GM12878 (cell line): ENCODE results near the gene INSIG1. TPM values are rescaled to one million over a fixed set of nuclear protein-coding genes. Genes with fewer than 3 reads are reported as not detected.

ENCODE experiments used
- ATAC-seq: fragments of 200-7000 bp; cut with Tn5 transposase; 3 replicates; pipeline ENCODE4 v1.9.1; 2020; ENCODE audit warnings: mild to moderate bottlenecking, moderate library complexity
- BruUV-seq: library from RNA; stranded (reverse); fragments of 400-500 nt; replicated peaks from 2 replicates; lab custom pipeline; 2021; lab: Mats Ljungman, UMichigan
- CTCF ChIA-PET: fragments of 300-600 bp; sonication (Branson Sonifier 250); formaldehyde crosslinking; extraction: SDS; loops from one replicate; lab custom pipeline; 2021; ENCODE audit warnings: inconsistent platforms; lab: Yijun Ruan, JAX
- POLR2A ChIA-PET: fragments of 350-600 bp; formaldehyde crosslinking; extraction: SDS; loops from one replicate; lab custom pipeline; 2021; ENCODE audit warnings: inconsistent platforms; lab: Charles Lee
- RAD21 ChIA-PET: fragments of 300-600 bp; sonication (Branson Sonifier 250); formaldehyde crosslinking; loops from one replicate; lab custom pipeline; 2023; ENCODE audit warnings: antibody characterized with exemption; ENCODE audit not compliant: unreplicated experiment; lab: Charles Lee
- SMC1A ChIA-PET: fragments of 300-600 bp; sonication (Branson Sonifier 250); formaldehyde crosslinking; loops from one replicate; lab custom pipeline; 2023; ENCODE audit not compliant: unreplicated experiment, uncharacterized antibody; lab: Charles Lee
- DNase-seq: peaks from one replicate; pipeline ENCODE4 v3.0.0-alpha.2; 2011; ENCODE audit warnings: low read depth, low spot score
- FAIRE-seq: peaks from 3 replicates; lab custom pipeline; 2011; peaks lifted over from hg19 to GRCh38; lab: Jason Lieb, UNC
- H2AFZ ChIP-seq: 2 replicates; pipeline ENCODE4 v1.6.0; 2011; ENCODE audit warnings: low read depth, low read length, control low read depth; ENCODE audit not compliant: control insufficient read depth
- H3K27ac ChIP-seq: 2 replicates; pipeline ENCODE4 v1.5.1; 2011; ENCODE audit warnings: control low read depth; ENCODE audit not compliant: control insufficient read depth, insufficient read depth
- H3K27me3 ChIP-seq, 2 experiments: replicated peaks in 1 of 2; 2 replicates each; pipeline versions ENCODE4 v1.6.0 to v1.6.1; 2011; ENCODE audit warnings: low read length in 1 of 2; ENCODE audit not compliant: control insufficient read depth in 2 of 2, insufficient read depth in 2 of 2
- H3K36me3 ChIP-seq, 2 experiments: 2 replicates each; pipeline ENCODE4 v1.5.1; 2011; ENCODE audit warnings: low read length in 1 of 2; ENCODE audit not compliant: control insufficient read depth in 2 of 2, insufficient read depth in 2 of 2
- H3K4me1 ChIP-seq: 2 replicates; pipeline ENCODE4 v1.6.1; 2011; ENCODE audit warnings: mild to moderate bottlenecking, low read length, moderate library complexity, mixed read lengths; ENCODE audit not compliant: control insufficient read depth, insufficient read depth
- H3K4me2 ChIP-seq: 2 replicates; pipeline ENCODE4 v1.6.0; 2011; ENCODE audit warnings: control low read depth; ENCODE audit not compliant: control insufficient read depth, insufficient read depth
- H3K4me3 ChIP-seq: fragments of 200-600 bp; sonication (generic); 2 replicates; pipeline ENCODE4 v1.5.1; 2016
- H3K79me2 ChIP-seq: 2 replicates; pipeline ENCODE4 v1.6.0; 2011; ENCODE audit warnings: low read length; ENCODE audit not compliant: control insufficient read depth, insufficient read depth
- H3K9ac ChIP-seq: 2 replicates; pipeline ENCODE4 v1.8.0; 2011; ENCODE audit warnings: low read length, control low read depth, mixed read lengths; ENCODE audit not compliant: control insufficient read depth, insufficient read depth
- H3K9me3 ChIP-seq: replicated peaks from 3 replicates; pipeline ENCODE4 v1.5.1; 2011; ENCODE audit warnings: mild to moderate bottlenecking, low read length; ENCODE audit not compliant: control insufficient read depth, insufficient read depth
- H4K20me1 ChIP-seq: 2 replicates; pipeline ENCODE4 v1.6.0; 2011; ENCODE audit not compliant: control insufficient read depth, insufficient read depth
- CBX5 ChIP-seq: sonication (generic); IDR thresholded peaks from 2 replicates; pipeline ENCODE4 v1.6.1; 2016; ENCODE audit warnings: low read depth, moderate library complexity, mild to moderate bottlenecking, inconsistent platforms
- EP300 ChIP-seq, 2 experiments: fragments of 150-350 bp in 1 of 2; IDR thresholded peaks; 2 replicates each; pipeline ENCODE4 v1.6.1; 2011 to 2012; ENCODE audit warnings: low read depth in 2 of 2, low read length in 2 of 2, borderline replicate concordance in 1 of 2, improper control_type of control experiment in 1 of 2, inconsistent platforms in 1 of 2; ENCODE audit not compliant: control insufficient read depth in 1 of 2
- HDAC2 ChIP-seq: fragments of 200-600 bp; sonication (generic); IDR thresholded peaks from 2 replicates; pipeline ENCODE4 v1.6.1; 2017
- JUNB ChIP-seq: IDR thresholded peaks from 2 replicates; pipeline ENCODE4 v1.6.1; 2016; ENCODE audit warnings: antibody characterized with exemption, mild to moderate bottlenecking
- MEF2A ChIP-seq: IDR thresholded peaks from 2 replicates; pipeline ENCODE4 v1.6.1; 2011; ENCODE audit warnings: low read depth, mild to moderate bottlenecking, low read length, moderate library complexity; ENCODE audit not compliant: insufficient read depth
- NFYA ChIP-seq: IDR thresholded peaks from 2 replicates; pipeline ENCODE4 v1.6.1; 2011; ENCODE audit warnings: low read depth, mild to moderate bottlenecking, low read length, improper control_type of control experiment, borderline replicate concordance
- SMAD5 ChIP-seq: IDR thresholded peaks from 2 replicates; pipeline ENCODE4 v1.6.1; 2016; ENCODE audit warnings: antibody characterized with exemption, low read depth
- STAT1 ChIP-seq: fragments of 450-650 bp; conservative IDR thresholded peaks from 2 replicates; pipeline ENCODE4 v1.6.1; 2014; ENCODE audit warnings: antibody characterized with exemption, mild to moderate bottlenecking
- TBL1XR1 ChIP-seq: IDR thresholded peaks from 2 replicates; pipeline ENCODE4 v1.6.1; 2012; ENCODE audit warnings: low read depth, low read length, improper control_type of control experiment
- ZNF24 ChIP-seq: fragments of 450-650 bp; IDR thresholded peaks from 2 replicates; pipeline ENCODE4 v1.6.1; 2017; ENCODE audit warnings: antibody characterized with exemption, mild to moderate bottlenecking
- WGBS: methylation state at CpG from one replicate; pipeline ENCODE4 v1.1.6; 2016; ENCODE audit warnings: low lambda C conversion rate; ENCODE audit not compliant: insufficient replicate concordance, insufficient coverage; ENCODE audit errors: missing lambda C conversion rate; 5-methylcytosine and 5-hydroxymethylcytosine counted together
- in situ Hi-C: fragments of 300-500 bp; cut with MboI; formaldehyde crosslinking; loops from 9 replicates; pipeline ENCODE4 v1.14.3; 2018; ENCODE audit warnings: mixed read lengths
- intact Hi-C: fragments of 100-400 bp; cut with micrococcal nuclease; formaldehyde crosslinking; loops from one replicate; pipeline ENCODE4 v1.14.2; 2022; ENCODE audit not compliant: unreplicated experiment
- polyA plus RNA-seq, 11 experiments: library from polyadenylated mRNA; depleted of rRNA in 4 of 11; unstranded in 6 of 11; stranded (reverse) in 5 of 11; fragments of >200 nt; fragmentation: Nextera tagmentation in 4 of 11; fragmentation: Illumina TruSeq in 1 of 11; extraction: Ambion mirVana in 4 of 11; extraction: Trizol in 1 of 11; gene quantifications; 1 replicate in 1 of 11; 2 replicates in 10 of 11; pipeline versions ENCODE4 v1.2.1 to v1.2.3, GENCODE V29; 2011 to 2016; ENCODE audit warnings: inconsistent platforms in 2 of 11, missing spikeins in 2 of 11, low read depth in 1 of 11
- total RNA-seq, 4 experiments: library from RNA; depleted of rRNA in 3 of 4; stranded (reverse); fragments of >200 nt in 3 of 4; fragmentation: Illumina TruSeq in 1 of 4; extraction: Trizol in 1 of 4; gene quantifications; 2 replicates each; pipeline versions ENCODE4 v1.2.1 to v1.2.3, GENCODE V29; 2013 to 2021
- TF ChIP-seq, protein P1 (sequence below): fragments of 450-650 bp; IDR thresholded peaks from 2 replicates; pipeline ENCODE4 v1.6.1; 2018; ENCODE audit warnings: mild to moderate bottlenecking, low read depth, moderate library complexity; ENCODE audit not compliant: partially characterized antibody
- TF ChIP-seq, protein P2 (sequence below): fragments of 450-650 bp; IDR thresholded peaks from 2 replicates; pipeline ENCODE4 v1.6.1; 2017; ENCODE audit warnings: mild to moderate bottlenecking
- TF ChIP-seq, protein P3 (sequence below): fragments of 450-650 bp; IDR thresholded peaks from 2 replicates; pipeline ENCODE4 v1.6.1; 2017; ENCODE audit warnings: antibody characterized with exemption, mild to moderate bottlenecking, moderate library complexity
- TF ChIP-seq, protein P4 (sequence below): fragments of 450-650 bp; IDR thresholded peaks from 2 replicates; pipeline ENCODE4 v1.6.1; 2014; ENCODE audit warnings: mild to moderate bottlenecking

INSIG1 gene
- total and polyA plus RNA-seq, 10 of the 15 experiments (the other 5 are each of a cell fraction or from before 2014, with no cell fraction given): 29.6 to 168 (median 91.1) TPM

DNA sequence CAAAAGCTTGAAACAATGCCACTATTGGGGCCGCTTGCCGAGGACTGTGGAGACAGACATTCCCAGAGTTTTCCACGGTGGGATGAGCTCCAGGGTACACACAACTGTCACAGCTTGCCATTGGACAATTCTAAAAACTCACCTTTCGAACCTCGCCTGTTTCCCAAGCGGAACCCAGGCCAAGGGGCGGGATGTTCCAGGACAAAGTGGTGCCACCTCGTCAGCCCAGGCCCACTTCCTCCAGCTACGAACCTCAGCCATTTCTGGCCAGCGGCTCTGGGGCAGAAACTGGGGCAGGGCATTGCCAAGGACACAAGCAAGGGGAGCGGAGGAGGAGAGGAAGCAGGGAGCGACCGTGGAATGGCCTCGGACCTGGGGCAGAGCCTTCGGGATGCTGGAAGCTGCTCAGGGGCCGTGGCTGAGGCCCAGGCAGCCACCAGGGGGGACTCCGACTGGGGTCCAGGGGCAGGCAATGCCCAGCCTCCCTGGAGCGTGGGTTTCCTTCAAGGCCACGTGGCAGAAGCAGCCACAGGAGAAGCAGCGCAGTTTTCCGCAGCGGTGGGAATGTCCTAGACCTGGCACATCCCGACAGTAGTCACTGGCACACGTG, 44.7 kb upstream of the INSIG1 start (continued):
- TF ChIP-seq, protein P1, sequence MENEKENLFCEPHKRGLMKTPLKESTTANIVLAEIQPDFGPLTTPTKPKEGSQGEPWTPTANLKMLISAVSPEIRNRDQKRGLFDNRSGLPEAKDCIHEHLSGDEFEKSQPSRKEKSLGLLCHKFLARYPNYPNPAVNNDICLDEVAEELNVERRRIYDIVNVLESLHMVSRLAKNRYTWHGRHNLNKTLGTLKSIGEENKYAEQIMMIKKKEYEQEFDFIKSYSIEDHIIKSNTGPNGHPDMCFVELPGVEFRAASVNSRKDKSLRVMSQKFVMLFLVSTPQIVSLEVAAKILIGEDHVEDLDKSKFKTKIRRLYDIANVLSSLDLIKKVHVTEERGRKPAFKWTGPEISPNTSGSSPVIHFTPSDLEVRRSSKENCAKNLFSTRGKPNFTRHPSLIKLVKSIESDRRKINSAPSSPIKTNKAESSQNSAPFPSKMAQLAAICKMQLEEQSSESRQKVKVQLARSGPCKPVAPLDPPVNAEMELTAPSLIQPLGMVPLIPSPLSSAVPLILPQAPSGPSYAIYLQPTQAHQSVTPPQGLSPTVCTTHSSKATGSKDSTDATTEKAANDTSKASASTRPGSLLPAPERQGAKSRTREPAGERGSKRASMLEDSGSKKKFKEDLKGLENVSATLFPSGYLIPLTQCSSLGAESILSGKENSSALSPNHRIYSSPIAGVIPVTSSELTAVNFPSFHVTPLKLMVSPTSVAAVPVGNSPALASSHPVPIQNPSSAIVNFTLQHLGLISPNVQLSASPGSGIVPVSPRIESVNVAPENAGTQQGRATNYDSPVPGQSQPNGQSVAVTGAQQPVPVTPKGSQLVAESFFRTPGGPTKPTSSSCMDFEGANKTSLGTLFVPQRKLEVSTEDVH: no peak
- TF ChIP-seq, protein P2, sequence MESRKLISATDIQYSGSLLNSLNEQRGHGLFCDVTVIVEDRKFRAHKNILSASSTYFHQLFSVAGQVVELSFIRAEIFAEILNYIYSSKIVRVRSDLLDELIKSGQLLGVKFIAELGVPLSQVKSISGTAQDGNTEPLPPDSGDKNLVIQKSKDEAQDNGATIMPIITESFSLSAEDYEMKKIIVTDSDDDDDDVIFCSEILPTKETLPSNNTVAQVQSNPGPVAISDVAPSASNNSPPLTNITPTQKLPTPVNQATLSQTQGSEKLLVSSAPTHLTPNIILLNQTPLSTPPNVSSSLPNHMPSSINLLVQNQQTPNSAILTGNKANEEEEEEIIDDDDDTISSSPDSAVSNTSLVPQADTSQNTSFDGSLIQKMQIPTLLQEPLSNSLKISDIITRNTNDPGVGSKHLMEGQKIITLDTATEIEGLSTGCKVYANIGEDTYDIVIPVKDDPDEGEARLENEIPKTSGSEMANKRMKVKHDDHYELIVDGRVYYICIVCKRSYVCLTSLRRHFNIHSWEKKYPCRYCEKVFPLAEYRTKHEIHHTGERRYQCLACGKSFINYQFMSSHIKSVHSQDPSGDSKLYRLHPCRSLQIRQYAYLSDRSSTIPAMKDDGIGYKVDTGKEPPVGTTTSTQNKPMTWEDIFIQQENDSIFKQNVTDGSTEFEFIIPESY: no peak
- no peak for TF ChIP-seq STAT1
- no peak for TF ChIP-seq JUNB
- no peak for TF ChIP-seq TBL1XR1
- TF ChIP-seq, all 136 proteins: peak for 0

DNA sequence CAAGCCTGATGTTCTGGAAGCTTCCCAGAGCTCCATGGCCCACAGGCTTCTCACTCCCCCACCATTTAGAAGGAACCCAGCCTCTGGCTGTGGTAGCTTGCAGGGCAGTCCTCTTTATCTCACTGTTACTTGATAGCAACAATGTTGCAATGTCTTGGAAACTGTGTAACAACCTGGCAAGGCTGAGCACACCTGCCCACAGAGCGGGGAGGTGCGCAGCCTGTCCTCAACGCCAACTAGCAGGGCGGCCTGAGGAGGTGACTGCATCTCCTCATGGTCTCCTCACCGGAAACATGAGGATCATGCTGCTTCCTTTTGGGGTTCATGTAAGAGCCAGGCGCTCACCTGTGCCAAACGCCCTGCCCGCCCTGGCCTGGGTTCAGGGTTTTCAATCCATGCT, 43.7 kb upstream of the INSIG1 start:
- Histone ChIP-seq H3K9ac (no peak overlapping the region), H3K4me2 (no peak overlapping the region), H3K79me2 (no peaks in the 10 kb centered on the region), H3K27me3 (peaks cover 0 to 3% of the 10 kb centered on the region in 2 experiments; a peak in 2 of 4 replicates), H3K36me3 (no peaks in the 10 kb centered on the region), H2AFZ (no peak overlapping the region), H3K9me3 (no peaks in the 10 kb centered on the region), H3K4me3 (no peak overlapping the region), H3K4me1 (no peaks in the 10 kb centered on the region), H3K27ac (no peak overlapping the region), H4K20me1 (no peaks in the 10 kb centered on the region)
- ChIA-PET POLR2A (no interaction called here), RAD21 (no interaction called here), CTCF (no interaction called here), SMC1A (no interaction called here)
- intact Hi-C loops (no loop called here), in situ Hi-C loops (no loop called here)
- FAIRE-seq (no peak), ATAC-seq (no peak), DNase-seq (no peak)
- 84% methylated on average over 8 of the region's 8 CpGs for WGBS
- no TSS peak for BruUV-seq
- TF ChIP-seq, protein P3, sequence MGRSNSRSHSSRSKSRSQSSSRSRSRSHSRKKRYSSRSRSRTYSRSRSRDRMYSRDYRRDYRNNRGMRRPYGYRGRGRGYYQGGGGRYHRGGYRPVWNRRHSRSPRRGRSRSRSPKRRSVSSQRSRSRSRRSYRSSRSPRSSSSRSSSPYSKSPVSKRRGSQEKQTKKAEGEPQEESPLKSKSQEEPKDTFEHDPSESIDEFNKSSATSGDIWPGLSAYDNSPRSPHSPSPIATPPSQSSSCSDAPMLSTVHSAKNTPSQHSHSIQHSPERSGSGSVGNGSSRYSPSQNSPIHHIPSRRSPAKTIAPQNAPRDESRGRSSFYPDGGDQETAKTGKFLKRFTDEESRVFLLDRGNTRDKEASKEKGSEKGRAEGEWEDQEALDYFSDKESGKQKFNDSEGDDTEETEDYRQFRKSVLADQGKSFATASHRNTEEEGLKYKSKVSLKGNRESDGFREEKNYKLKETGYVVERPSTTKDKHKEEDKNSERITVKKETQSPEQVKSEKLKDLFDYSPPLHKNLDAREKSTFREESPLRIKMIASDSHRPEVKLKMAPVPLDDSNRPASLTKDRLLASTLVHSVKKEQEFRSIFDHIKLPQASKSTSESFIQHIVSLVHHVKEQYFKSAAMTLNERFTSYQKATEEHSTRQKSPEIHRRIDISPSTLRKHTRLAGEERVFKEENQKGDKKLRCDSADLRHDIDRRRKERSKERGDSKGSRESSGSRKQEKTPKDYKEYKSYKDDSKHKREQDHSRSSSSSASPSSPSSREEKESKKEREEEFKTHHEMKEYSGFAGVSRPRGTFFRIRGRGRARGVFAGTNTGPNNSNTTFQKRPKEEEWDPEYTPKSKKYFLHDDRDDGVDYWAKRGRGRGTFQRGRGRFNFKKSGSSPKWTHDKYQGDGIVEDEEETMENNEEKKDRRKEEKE: no peak
- TF ChIP-seq SMAD5: no peak
- TF ChIP-seq MEF2A: no peak
- TF ChIP-seq EP300 (IDR thresholded peaks at IDR 0.05; ENCODE audit: borderline replicate concordance in 1 of 2, control insufficient read depth in 1 of 2, low read depth in 2 of 2, low read length in 2 of 2): no peak
- TF ChIP-seq NFYA: no peak
- TF ChIP-seq, protein P4, sequence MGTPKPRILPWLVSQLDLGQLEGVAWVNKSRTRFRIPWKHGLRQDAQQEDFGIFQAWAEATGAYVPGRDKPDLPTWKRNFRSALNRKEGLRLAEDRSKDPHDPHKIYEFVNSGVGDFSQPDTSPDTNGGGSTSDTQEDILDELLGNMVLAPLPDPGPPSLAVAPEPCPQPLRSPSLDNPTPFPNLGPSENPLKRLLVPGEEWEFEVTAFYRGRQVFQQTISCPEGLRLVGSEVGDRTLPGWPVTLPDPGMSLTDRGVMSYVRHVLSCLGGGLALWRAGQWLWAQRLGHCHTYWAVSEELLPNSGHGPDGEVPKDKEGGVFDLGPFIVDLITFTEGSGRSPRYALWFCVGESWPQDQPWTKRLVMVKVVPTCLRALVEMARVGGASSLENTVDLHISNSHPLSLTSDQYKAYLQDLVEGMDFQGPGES: no peak
- TF ChIP-seq CBX5: no peak
- TF ChIP-seq ZNF24: no peak
- no peak for TF ChIP-seq HDAC2
